T-helper 1 cell treated with Interleukin-12 subunit alpha and Interleukin-12 subunit beta and Interleukin-4 antibody, amounts not matched to agents 30 μg/mL and 1 μg/mL, for 36 hours (primary cell): ENCODE results near the gene TRAPPC4.
"Not testable (repeated sequence)": the region's sequence is repeated elsewhere in the genome, so short reads cannot be mapped to it uniquely, and the experiment has no call there.

ENCODE experiments used
- H3K27ac Mint-ChIP-seq: one replicate; pipeline ENCODE4 v1.8.0; 2021; ENCODE audit warnings: mild to moderate bottlenecking, mixed read lengths
- H3K27me3 Mint-ChIP-seq: one replicate; pipeline ENCODE4 v1.8.0; 2021; ENCODE audit warnings: low read depth, mixed read lengths
- H3K36me3 Mint-ChIP-seq: one replicate; pipeline ENCODE4 v1.8.0; 2021; ENCODE audit warnings: low read depth, mixed read lengths
- H3K4me1 Mint-ChIP-seq: one replicate; pipeline ENCODE4 v1.8.0; 2021; ENCODE audit warnings: low read depth, mixed read lengths
- H3K4me3 Mint-ChIP-seq: one replicate; pipeline ENCODE4 v1.8.0; 2021; ENCODE audit warnings: mild to moderate bottlenecking, moderate library complexity, mixed read lengths
- H3K9me3 Mint-ChIP-seq: one replicate; pipeline ENCODE4 v1.8.0; 2021; ENCODE audit warnings: mixed read lengths

The TRAPPC4 gene

DNA sequence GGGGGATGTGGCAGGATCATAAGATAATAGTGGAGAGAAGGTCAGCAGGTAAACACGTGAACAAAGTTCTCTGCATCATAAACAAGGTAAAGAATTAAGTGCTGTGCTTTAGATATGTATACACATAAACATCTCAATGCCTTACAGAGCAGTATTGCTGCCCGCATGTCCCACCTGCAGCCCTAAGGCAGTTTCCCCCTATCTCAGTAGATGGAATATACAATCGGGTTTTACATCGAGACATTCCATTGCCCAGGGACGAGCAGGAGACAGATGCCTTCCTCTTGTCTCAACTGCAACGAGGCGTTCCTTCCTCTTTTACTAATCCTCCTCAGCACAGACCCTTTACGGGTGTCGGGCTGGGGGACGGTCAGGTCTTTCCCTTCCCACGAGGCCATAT is 20.9 kb downstream of the TRAPPC4 start:
- not testable (repeated sequence) for H3K27ac Mint-ChIP-seq, H3K9me3 Mint-ChIP-seq, H3K4me3 Mint-ChIP-seq, H3K36me3 Mint-ChIP-seq, H3K27me3 Mint-ChIP-seq, H3K4me1 Mint-ChIP-seq

DNA sequence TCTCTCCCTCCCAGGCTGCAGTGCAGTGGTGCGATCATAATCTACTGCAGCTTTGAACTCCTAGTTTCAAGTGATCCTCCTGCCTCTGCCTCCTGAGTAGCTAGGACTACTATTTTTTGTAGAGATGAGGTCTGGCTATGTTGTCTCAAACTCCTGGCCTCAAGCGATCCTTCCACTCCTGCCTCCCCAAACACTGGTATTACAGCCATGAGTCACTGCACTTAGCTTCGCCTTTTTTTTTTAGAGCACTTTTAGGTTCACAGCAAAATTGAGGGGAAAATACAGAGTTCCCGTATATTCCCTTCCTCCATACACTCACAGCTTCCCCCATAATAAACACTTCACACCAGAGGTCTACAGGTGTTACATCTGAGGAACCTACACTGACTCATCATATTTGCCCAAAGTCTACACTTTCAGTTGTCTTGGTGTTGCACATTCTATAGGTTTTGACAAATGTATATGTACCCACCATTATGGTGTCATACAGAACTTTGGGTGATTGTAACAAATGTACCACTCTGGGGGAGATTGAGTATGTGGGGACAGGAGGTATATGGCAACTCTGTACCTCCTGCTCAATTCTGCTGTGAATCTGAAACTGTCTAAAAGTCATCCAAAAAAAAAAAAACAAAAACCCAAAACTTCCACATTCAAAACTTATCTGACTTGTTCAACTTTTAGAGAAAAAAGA is 23.4 kb downstream of the TRAPPC4 start:
- no peaks in the 10 kb centered on the region for H3K9me3 Mint-ChIP-seq
- H3K4me1 Mint-ChIP-seq = peaks cover 3% of the 10 kb centered on the region
- H3K4me3 Mint-ChIP-seq = no peak overlapping the region
- peak overlapping the region; percentile 1 for H3K27ac Mint-ChIP-seq
- no peaks in the 10 kb centered on the region for H3K27me3 Mint-ChIP-seq
- peaks cover 19% of the 10 kb centered on the region for H3K36me3 Mint-ChIP-seq

DNA sequence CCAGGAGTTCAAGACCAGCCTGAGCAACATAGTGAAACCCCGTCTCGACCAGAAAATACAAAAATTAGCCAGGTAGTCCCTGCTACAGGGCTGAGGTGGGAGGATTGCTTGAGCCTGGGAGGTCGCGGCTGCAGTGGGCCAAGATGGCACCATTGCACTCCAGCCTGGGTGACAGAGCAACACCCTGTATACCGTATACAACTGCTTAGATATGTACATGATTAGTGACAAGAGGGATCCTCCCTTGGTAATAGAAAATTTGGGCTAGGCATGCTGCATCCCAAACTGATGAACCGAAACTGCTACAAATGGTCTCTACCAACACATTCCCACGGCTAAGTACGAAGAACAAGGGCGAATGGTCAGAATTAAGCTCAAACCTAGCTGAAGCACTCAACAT is 24.4 kb downstream of the TRAPPC4 start:
- no peak overlapping the region for H3K4me3 Mint-ChIP-seq
- no peak overlapping the region for H3K27ac Mint-ChIP-seq
- H3K36me3 Mint-ChIP-seq = peaks cover 27% of the 10 kb centered on the region
- H3K4me1 Mint-ChIP-seq = peaks cover 3% of the 10 kb centered on the region
- no peaks in the 10 kb centered on the region for H3K9me3 Mint-ChIP-seq
- no peaks in the 10 kb centered on the region for H3K27me3 Mint-ChIP-seq

DNA sequence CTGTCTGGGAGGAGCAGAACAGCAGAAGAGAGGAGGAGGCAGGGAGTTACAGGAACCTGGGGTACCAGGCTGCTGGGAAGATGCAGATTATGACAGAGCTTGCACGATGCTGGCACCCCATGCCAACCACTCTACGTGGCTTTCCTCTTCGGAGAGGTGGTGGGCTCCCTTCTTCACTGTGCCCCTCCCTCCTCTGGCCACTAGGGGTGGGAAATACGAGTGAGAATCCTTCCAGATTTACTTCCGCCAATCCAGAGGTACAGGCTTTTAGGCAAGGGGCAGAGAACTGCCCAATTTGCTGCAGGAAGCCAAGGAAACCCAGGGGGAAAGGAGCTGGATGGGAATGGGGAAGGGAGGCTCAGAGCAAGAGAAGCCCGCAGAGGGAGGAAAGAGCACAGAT is 26.1 kb downstream of the TRAPPC4 start:
- peaks cover 39% of the 10 kb centered on the region for H3K36me3 Mint-ChIP-seq
- no peaks in the 10 kb centered on the region for H3K9me3 Mint-ChIP-seq
- H3K27ac Mint-ChIP-seq = no peak overlapping the region
- H3K4me3 Mint-ChIP-seq = no peak overlapping the region
- H3K4me1 Mint-ChIP-seq = peaks cover 8% of the 10 kb centered on the region
- H3K27me3 Mint-ChIP-seq = no peaks in the 10 kb centered on the region

DNA sequence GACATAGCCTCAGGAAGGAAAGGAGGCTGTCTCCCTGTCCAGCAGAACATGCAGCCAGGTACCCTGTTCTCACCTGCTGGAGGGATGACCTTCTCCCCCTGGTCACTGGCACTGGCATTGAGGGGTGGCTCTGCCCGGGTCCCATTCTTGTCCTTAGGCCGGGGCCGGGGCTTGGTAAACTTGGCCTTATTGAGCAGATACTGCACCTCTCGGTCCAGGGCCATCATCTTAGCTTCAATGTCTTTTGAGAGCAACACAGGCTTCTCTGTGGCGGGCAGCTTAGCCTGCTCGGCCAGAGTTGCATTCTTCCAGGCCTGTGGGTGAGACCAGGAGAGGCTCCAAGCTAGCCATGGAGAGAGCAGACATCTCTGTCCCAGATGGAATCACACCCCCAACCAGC is 27.9 kb downstream of the TRAPPC4 start:
- Mint-ChIP-seq H3K27me3 (no peaks in the 10 kb centered on the region), H3K9me3 (no peaks in the 10 kb centered on the region), H3K4me1 (peaks cover 10% of the 10 kb centered on the region), H3K36me3 (peaks cover 53% of the 10 kb centered on the region), H3K27ac (no peak overlapping the region), H3K4me3 (no peak overlapping the region)

DNA sequence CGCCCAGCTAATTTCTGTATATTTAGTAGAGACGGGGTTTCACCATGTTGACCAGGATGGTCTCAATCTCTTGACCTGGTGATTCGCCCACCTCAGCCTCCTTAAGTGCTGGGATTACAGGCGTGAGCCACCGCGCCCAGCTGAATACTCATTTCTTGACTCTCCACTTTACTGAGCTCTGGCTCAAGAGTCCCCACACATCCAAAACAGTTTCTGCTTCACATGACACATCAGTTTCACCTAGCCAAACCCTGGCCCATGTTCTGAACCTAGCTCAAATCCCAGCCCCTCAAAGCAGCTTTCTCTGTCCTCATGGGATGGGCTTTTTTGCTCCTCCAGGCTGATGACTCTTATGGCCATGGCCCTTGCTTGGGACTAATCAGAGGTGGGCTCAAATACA is 28.6 kb downstream of the TRAPPC4 start:
- Mint-ChIP-seq H3K36me3 (peaks cover 58% of the 10 kb centered on the region), H3K4me3 (no peak overlapping the region), H3K27ac (no peak overlapping the region), H3K27me3 (no peaks in the 10 kb centered on the region), H3K9me3 (no peaks in the 10 kb centered on the region), H3K4me1 (peaks cover 11% of the 10 kb centered on the region)

DNA sequence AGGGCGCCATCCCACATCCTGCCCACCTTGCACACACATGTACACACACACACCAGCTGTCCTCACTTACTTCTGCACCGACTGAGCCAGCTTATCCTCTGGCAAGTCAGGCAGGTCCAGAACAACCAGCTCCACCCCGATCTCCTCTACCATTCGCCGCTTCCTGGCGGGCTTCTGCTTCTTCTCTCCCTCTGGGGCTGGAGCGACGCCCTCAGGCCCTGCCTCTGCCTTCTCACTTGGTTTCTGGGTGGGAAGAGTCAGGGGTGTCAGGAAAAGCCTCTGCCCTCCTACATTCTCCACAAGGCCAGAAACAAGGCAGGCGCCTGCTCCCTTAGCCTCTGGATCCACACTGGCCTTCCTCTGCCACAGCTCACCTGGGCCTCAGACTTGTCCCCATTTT is 30.1 kb downstream of the TRAPPC4 start:
- H3K27ac Mint-ChIP-seq = no peak overlapping the region
- no peak overlapping the region for H3K4me3 Mint-ChIP-seq
- no peaks in the 10 kb centered on the region for H3K9me3 Mint-ChIP-seq
- no peaks in the 10 kb centered on the region for H3K27me3 Mint-ChIP-seq
- H3K36me3 Mint-ChIP-seq = peaks cover 69% of the 10 kb centered on the region
- peaks cover 16% of the 10 kb centered on the region for H3K4me1 Mint-ChIP-seq

DNA sequence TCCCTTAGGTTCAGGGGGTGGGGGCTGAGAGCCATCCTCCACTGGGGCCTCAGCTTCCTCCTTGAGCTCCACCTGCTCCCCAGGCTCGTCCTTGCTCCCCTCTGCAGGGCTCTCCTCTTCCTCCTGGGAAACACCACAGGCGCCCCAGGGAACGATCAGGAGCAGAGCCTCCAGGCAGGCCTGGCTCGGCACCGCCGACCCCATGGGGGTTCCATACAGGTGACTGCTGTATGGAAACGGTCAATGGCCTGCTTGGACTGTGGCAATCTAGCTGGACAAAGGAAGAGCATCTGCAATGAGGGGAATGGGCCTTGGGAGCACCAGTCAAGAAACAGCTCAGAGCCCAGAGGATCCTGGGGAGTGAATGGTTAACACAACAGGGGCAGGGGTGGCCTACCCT is 30.5 kb downstream of the TRAPPC4 start:
- Mint-ChIP-seq H3K9me3 (no peaks in the 10 kb centered on the region), H3K36me3 (peaks cover 72% of the 10 kb centered on the region), H3K27ac (no peak overlapping the region)

DNA sequence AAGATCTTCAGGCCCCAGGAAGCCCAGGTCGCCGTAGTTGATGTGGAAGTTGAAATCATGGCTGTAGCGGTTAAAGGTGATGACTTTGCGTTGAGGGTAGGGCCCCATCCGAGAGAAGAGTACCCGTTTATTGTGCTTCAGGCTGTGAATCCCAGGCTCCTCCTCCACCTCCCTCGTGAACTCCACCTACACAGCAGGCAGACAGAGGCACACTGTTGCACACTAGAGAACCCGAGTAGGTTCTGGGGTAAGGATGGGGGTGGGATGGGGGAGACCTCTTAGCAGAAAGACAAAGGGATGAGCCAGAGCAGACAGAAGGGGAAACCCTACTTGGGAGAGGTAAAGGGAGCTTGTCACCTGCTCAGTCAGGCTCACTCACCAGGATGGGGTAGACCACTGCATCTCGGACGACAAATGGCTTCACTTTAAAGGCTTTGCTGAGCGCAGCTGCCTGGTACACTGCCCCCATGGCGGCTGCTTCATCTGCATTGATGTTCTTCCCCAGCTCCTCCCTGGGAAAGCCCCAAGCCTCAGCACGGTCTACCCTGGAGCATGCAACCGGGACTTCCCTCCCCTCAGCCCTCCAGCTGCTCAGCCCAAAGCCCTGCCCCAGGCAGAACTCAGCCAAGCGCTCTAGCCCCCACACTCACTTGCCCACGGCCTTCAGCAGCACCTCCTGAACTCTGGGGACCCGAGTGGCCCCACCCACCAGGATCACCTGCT is 33.0 kb downstream of the TRAPPC4 start:
- Mint-ChIP-seq H3K9me3 (no peaks in the 10 kb centered on the region), H3K36me3 (peaks cover 68% of the 10 kb centered on the region), H3K27me3 (no peaks in the 10 kb centered on the region), H3K4me3 (no peak overlapping the region), H3K4me1 (peaks cover 31% of the 10 kb centered on the region), H3K27ac (peak overlapping the region; percentile 28)

More for the DNA sequence above, 30.5 kb downstream of the TRAPPC4 start:
- no peak overlapping the region for H3K4me3 Mint-ChIP-seq
- no peaks in the 10 kb centered on the region for H3K27me3 Mint-ChIP-seq
- peaks cover 16% of the 10 kb centered on the region for H3K4me1 Mint-ChIP-seq

DNA sequence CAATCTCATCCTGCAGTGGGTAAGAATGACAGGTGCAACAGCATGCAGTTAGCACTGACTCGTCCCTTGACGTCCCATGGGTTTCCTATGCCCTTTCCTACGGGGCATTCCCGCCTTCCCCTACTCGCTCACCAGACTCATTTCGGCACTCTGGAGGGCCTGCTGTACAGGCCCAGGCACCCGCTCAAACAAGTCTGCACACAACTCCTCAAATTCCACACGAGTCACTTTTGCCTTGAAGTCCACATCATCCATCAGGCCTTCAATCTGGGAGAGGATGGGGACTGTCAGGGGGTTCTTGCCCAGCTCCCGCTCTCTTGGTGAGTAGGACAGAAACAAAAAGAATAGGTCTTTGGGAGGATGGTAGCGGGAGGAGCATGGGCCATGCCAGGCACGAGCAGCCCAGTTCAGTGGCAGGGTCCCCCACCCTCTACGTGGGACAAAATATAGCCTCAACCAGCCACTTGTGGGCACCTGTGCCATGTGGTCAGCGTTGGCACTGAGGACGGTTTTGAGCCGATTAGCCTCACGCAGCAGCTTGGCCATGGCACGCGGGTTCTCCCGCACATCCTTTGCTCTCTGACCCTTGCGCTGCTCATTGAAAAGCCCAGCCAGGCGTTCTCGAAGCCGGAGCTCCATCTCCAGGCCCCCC is 33.7 kb downstream of the TRAPPC4 start:
- Mint-ChIP-seq H3K4me1 (peaks cover 31% of the 10 kb centered on the region), H3K36me3 (peaks cover 66% of the 10 kb centered on the region), H3K4me3 (no peak overlapping the region)

DNA sequence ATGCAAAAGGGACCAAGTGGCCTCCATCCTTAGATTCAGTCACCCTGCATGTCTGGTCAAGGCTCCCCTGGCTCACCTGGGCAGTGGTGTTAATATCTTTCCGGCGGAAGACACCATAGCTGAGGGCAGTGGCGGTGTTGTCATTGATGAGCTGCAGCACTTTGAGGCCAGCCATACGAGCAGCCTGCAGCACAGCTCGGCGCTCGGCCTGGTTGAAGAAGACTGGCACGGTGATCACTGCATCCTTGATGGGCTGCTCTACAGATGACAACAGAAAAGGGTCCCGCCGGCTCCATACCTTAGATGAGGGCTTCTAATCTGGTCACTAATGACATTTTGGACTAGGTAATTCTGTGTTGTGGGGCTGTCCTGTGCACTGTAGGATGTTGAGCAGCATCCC is 35.9 kb downstream of the TRAPPC4 start:
- Mint-ChIP-seq H3K27me3 (no peaks in the 10 kb centered on the region), H3K4me1 (peaks cover 38% of the 10 kb centered on the region), H3K27ac (no peak overlapping the region), H3K9me3 (no peaks in the 10 kb centered on the region), H3K36me3 (peaks cover 52% of the 10 kb centered on the region), H3K4me3 (peak overlapping the region; percentile 48)

More for the DNA sequence above, 33.7 kb downstream of the TRAPPC4 start:
- H3K9me3 Mint-ChIP-seq = no peaks in the 10 kb centered on the region
- no peaks in the 10 kb centered on the region for H3K27me3 Mint-ChIP-seq
- no peak overlapping the region for H3K27ac Mint-ChIP-seq

DNA sequence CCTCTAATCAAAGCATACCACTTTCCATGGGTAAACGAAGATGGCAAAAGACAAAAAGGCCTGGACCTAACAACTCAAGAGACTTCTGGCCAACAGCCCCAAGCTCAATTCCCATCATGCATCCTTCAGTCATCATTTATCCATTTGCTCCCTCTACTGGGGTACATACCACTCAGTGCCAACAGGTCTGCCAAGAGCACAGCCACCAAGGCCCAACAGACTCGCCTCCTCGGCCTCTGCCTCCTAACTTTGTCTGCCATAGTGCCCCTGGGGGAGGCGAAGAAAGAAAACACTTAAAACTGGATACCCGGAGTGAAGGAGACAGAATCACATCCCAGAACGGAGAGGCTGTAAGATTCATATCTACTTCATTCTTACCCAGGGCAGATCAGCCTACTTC is 37.3 kb downstream of the TRAPPC4 start:
- H3K27me3 Mint-ChIP-seq = no peaks in the 10 kb centered on the region
- peak overlapping the region; percentile 99 for H3K4me3 Mint-ChIP-seq
- peak overlapping the region; percentile 81 for H3K27ac Mint-ChIP-seq
- peaks cover 34% of the 10 kb centered on the region for H3K4me1 Mint-ChIP-seq
- peaks cover 41% of the 10 kb centered on the region for H3K36me3 Mint-ChIP-seq
- no peaks in the 10 kb centered on the region for H3K9me3 Mint-ChIP-seq

DNA sequence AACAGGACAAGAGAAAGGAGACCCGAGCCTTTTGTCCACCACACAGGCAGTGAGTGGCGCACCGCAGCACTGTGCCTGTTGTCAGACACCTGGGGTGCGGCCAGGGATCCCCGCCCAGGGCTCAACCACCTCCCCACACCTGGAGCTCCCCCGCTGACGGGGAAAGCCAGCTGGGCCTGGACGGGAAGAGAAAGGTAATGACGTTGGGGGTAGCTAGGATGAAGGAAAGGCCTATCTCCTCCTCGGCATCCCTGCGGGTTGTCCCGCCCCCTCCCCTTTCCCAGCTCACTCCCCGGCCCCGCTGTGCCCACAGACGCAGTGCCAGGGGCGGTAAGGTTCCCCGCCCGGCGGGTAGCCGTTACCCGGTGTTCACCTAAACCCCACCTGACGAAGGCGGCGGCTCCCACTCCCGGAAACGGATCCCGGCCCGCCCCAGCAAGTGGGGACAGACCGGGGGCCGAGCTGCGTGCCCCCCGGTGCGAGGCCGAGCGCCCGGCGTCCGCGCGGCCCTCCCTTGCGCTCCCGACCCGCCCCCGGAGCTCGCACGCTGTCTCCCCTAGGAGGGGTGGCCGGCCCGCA is 37.9 kb downstream of the TRAPPC4 start:
- H3K4me3 Mint-ChIP-seq = peak overlapping the region; percentile 99
- H3K27me3 Mint-ChIP-seq = no peaks in the 10 kb centered on the region
- H3K36me3 Mint-ChIP-seq = peaks cover 35% of the 10 kb centered on the region
- peaks cover 32% of the 10 kb centered on the region for H3K4me1 Mint-ChIP-seq
- peak overlapping the region; percentile 99 for H3K27ac Mint-ChIP-seq
- no peaks in the 10 kb centered on the region for H3K9me3 Mint-ChIP-seq

DNA sequence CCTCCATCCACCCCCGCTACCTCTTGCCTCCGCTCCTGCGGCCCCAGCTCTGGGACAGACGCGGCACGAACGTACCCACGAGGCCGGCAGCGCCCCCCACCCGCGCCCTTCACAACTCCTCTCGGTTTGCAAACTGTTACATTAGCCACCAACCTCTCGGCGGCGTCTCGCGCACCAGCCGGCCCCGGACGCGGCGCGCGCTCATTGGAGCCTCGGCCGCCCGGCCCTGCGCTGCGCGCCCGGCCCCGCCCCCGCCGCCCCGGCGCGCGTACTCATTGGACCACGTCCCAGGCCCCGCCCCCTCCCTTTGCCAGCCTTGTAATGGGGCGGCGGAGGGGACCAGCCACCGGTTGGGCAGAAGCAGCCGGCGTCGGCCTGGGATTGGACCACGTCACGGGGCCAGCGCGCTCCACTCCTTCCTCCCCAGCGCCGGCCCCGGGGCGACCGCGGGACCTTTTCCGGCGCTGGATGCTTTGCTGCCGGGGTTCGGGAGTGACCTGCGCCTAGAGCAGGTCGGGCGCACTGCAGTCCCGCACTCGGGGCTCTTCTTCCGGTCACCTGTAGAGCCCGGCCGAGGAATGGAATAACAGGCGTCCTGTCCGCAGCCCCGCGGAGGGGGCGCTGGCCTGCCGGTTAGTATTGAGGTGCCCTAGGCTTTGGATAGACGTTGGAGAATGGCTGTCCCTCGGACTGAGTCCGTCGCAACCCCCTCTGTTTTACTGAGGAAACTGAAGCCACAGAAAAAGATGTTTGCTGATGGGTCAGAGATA is 38.6 kb downstream of the TRAPPC4 start, which contains the start of gene HYOU1:
TSS of gene HYOU1 (minus strand) at position 206 of the 770 bp plus-strand sequence. CDS start 1,045 bp downstream, outside the sequence.
- H3K27ac Mint-ChIP-seq = peak within 1 kb of the TSS; percentile 99
- H3K36me3 Mint-ChIP-seq = peaks cover 31% of the 10 kb centered on the region
- H3K4me1 Mint-ChIP-seq = peaks cover 29% of the 10 kb centered on the region
- H3K27me3 Mint-ChIP-seq = no peaks in the 10 kb centered on the region
- no peaks in the 10 kb centered on the region for H3K9me3 Mint-ChIP-seq
- peak within 1 kb of the TSS; percentile 99 for H3K4me3 Mint-ChIP-seq
